ENCODE measurements around the gene AP1G2.

DNA sequence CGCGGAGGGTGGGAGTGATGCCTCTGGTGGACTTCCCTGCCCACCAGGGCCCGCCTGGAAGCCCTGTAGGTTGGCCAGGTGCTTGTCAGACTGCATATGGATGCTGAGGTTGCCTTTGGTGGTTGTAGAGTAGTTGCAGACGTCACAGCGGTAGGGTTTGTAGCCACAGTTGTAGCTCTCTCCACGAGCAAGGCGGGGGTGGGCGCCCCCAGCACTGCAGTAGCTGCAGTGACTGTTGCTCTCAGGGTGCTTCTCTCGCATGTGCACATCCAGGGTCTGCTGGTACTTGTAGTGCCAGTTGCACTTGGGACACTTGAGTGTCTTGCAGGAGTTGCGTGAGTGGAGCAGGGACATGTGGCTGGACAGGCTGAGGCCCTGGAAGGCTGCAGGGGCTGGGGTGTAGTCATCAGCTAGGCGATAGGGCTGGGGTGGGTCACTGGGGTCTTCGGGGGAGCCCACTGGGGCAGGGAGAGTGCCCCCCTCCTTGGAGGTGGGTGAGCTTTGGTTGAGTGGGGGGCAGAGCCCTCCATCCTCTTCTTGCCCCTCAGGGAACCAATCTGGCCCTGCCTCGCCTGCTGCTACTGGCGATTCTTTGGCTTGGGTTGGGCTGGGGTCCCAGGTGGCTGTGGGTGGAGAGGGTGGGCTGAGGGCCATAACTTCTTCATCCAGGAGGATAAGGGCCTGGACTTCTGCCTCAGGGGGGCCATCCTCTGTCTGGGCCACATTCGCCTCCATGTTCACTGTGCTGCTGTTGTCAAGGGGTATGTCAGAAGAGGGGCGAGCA is 33.7 kb downstream of the AP1G2 start:
- TF ChIP-seq, protein P1, sequence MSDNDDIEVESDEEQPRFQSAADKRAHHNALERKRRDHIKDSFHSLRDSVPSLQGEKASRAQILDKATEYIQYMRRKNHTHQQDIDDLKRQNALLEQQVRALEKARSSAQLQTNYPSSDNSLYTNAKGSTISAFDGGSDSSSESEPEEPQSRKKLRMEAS (IDR thresholded peaks at IDR 0.05) = no peak
- no peak for TF ChIP-seq YY1 (IDR thresholded peaks at IDR 0.05; ENCODE audit: low read depth)
- no peak for TF ChIP-seq CREB1 (IDR thresholded peaks at IDR 0.05; ENCODE audit: low read depth)
- TF ChIP-seq ZBTB7A (IDR thresholded peaks at IDR 0.05; ENCODE audit: low read depth) = no peak
- TF ChIP-seq, protein P2, sequence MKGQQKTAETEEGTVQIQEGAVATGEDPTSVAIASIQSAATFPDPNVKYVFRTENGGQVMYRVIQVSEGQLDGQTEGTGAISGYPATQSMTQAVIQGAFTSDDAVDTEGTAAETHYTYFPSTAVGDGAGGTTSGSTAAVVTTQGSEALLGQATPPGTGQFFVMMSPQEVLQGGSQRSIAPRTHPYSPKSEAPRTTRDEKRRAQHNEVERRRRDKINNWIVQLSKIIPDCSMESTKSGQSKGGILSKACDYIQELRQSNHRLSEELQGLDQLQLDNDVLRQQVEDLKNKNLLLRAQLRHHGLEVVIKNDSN (IDR thresholded peaks at IDR 0.05) = no peak
- no peak for TF ChIP-seq TAF1 (IDR thresholded peaks at IDR 0.05; ENCODE audit: low read depth)
- no peak for TF ChIP-seq TEAD4 (IDR thresholded peaks at IDR 0.05)
- TF ChIP-seq CEBPB (IDR thresholded peaks at IDR 0.05) = no peak
- no peak for TF ChIP-seq REST (IDR thresholded peaks at IDR 0.05; ENCODE audit: low read depth)

All from Ishikawa (cell line).